ENCODE results near the gene RAPH1.

The RAPH1 gene

DNA sequence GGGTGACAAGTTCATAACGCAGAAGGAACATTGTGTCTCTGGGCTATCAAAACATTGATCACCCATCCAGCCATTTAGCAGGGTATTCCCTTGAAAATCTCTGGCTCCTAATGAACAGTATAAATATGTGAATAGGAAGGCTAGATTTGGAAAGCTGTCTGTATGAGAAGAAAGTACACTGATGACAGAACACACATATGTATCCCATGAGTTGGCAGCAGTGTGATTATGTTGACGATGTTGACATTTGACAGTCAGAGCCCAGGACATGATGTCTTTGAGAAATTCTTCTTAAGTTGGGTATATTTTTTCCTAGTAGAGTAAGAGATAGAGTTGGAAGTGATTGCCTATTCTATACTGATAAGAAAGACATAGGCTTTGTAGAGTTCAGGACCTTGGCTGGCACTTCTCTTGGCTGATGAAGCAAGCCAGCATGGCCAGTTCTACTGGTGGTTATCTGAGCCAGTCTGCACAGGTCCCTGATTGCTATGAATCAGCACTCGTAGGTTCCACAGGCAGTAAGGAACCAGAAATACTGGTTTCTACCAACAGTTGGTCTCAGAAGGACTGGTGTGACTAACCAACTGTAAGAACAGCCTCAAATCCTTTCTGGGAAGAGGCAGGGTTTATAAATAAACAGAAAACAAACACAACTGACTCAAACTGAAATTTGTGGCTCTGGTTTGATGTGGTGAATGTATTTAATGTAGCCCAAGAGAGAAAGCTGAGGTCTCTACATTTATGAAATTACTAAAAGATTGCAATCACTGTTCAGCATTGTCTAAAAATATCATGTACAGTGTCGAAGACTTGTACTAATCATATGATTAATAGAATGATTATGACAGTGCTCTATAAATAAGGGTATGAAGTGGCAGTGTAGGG lies 43.9 kb upstream of the RAPH1 start:
- TF ChIP-seq, protein P1, sequence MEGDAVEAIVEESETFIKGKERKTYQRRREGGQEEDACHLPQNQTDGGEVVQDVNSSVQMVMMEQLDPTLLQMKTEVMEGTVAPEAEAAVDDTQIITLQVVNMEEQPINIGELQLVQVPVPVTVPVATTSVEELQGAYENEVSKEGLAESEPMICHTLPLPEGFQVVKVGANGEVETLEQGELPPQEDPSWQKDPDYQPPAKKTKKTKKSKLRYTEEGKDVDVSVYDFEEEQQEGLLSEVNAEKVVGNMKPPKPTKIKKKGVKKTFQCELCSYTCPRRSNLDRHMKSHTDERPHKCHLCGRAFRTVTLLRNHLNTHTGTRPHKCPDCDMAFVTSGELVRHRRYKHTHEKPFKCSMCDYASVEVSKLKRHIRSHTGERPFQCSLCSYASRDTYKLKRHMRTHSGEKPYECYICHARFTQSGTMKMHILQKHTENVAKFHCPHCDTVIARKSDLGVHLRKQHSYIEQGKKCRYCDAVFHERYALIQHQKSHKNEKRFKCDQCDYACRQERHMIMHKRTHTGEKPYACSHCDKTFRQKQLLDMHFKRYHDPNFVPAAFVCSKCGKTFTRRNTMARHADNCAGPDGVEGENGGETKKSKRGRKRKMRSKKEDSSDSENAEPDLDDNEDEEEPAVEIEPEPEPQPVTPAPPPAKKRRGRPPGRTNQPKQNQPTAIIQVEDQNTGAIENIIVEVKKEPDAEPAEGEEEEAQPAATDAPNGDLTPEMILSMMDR (IDR thresholded peaks at IDR 0.05): no peak

DNA sequence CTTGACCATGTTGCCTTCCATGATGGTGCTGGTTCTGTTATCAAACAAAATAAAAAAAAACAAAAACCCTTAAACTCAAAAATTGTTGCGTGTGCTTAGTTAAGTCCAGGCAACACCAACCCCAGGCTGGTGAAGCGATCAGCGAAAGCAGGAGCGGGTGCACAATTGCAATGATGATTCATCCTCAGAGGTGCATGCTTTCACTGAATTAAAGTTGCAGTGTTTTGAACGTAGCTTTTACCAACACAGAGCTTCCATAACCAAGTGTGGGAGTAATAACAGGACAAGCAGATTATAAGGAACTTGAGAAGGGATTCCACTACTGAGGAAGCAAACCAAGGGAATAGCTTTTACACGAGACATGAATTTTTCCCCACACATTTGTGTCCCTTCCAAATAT lies 39.7 kb upstream of the RAPH1 start:
- TF ChIP-seq, protein P1 (IDR thresholded peaks at IDR 0.05): no peak

DNA sequence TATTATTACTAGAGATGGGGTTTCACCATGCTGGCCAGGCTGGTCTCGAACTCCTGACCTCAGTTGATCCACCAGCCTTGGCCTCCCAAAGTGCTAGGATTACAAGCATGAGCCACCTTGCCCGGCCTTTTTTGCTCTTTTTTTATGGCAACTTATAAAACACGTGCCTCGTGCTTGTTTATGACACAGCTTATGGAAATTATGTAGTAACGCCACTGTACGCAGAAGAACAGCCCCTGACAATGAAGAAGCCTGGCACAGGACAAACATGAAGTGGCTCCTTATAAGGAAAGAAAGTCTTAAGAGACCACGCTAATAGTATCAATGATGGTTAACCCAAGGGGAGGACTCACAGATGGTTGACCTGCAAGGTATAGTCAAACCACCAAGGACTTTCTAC lies 37.2 kb upstream of the RAPH1 start:
- TF ChIP-seq, protein P1 (IDR thresholded peaks at IDR 0.05): no peak

DNA sequence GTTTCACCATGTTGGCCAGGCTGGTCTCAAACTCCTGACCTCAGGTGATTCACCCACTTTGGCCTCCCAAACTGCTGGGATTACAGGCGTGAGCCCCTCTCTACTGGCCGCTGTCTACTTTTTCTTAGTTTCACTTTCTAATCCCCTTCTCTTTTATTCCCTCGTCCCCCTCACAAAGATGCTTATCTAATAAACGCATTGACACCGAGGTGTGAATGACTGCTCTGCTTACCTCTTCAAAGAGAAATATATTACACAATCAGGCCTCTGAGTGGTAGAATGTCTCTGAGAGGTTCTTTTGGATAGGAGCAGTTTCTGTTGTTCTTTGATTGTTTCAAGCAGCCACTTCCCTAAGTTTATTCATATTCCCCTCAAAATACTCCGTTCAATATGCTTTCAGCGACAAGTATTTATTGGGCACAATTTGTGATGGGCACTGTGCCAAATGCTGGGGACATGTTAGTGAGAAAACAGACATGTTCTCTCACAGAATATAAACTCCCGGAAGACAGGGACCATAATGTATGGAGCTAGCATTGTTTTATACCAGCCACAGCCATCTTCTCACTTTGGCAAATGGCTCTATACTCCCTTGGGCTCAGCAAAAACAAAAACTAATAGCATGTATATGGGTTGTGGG lies 34.7 kb upstream of the RAPH1 start:
- TF ChIP-seq, protein P1 (IDR thresholded peaks at IDR 0.05): no peak

DNA sequence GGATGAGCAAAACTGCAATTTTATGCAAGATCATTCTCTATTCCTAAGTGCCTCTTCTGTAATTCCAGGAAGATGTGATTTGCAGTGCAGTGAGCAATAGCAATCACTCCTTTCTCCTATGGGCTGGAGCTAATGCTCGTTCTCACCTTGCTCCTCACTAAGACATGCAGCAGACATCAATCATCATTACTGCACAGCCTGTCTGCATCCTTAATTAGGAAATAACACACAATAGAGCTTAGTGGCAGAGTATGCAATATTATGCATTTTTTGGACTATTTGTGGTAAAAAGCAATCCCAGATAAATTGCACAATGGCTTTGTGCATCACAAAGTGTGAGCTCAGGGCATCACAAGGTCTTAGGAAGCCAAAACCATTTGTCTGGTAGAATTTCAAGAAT lies 32.6 kb upstream of the RAPH1 start:
- TF ChIP-seq, protein P1 (IDR thresholded peaks at IDR 0.05): no peak

DNA sequence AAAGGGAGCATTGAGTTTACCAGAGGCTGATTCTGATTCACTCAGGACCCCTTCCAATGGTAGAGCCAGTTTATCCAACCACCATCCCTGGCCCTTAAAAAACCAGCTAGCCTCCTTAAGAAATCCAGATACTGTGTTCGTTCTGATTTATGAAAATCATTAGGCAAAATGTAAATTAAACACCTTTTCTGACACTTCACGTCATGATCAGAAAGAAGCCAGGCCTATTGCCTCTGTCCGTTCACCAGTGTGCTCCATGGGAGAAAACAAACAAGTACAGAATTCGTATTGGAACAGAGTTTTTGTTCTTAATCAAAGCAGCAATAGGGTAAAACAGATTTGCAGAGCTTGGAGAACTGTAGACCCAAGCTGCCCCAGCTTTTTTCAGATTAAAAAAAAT lies 31.1 kb upstream of the RAPH1 start:
- TF ChIP-seq, protein P1 (IDR thresholded peaks at IDR 0.05): no peak

DNA sequence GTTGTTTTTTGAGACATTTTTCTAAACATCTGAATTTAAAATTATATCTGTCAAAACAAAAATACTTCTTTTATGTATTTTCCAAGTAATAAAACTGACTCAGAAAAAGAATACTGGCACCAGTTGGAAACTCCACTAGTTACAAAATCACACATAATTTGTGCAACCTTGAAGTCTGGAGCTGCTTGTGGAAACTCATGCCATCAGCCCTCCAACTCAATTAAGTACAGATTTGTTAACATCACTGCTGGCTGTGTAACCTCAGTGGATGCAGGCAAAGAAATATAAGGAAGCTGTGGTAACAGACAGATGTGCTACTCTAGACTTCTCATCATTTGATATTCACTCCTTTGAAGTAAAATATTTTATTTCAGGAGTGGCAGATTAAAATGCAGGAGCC lies 30.0 kb upstream of the RAPH1 start:
- TF ChIP-seq, protein P1 (IDR thresholded peaks at IDR 0.05): no peak
